RPMI7951 (cell line): Measurements from ENCODE around the gene LRCH3. TPM values are rescaled to one million over a fixed set of nuclear protein-coding genes. Genes with fewer than 3 reads are reported as not detected.
"Not testable (repeated sequence)": the region's sequence is repeated elsewhere in the genome, so short reads cannot be mapped to it uniquely, and the experiment has no call there.

Experiments
- DNase-seq: peaks from one replicate; pipeline ENCODE4 v3.0.0-alpha.2; 2012; ENCODE audit warnings: low read depth
- total RNA-seq: library from RNA; depleted of rRNA; stranded (reverse); fragments of >200 nt; shearing (Covaris generic); gene quantifications from 2 replicates; pipeline ENCODE4 v1.2.3, GENCODE V29; 2014; rRNA removed

Gene LRCH3
- total RNA-seq, 1 experiment from 2014 or later: 298 TPM

DNA sequence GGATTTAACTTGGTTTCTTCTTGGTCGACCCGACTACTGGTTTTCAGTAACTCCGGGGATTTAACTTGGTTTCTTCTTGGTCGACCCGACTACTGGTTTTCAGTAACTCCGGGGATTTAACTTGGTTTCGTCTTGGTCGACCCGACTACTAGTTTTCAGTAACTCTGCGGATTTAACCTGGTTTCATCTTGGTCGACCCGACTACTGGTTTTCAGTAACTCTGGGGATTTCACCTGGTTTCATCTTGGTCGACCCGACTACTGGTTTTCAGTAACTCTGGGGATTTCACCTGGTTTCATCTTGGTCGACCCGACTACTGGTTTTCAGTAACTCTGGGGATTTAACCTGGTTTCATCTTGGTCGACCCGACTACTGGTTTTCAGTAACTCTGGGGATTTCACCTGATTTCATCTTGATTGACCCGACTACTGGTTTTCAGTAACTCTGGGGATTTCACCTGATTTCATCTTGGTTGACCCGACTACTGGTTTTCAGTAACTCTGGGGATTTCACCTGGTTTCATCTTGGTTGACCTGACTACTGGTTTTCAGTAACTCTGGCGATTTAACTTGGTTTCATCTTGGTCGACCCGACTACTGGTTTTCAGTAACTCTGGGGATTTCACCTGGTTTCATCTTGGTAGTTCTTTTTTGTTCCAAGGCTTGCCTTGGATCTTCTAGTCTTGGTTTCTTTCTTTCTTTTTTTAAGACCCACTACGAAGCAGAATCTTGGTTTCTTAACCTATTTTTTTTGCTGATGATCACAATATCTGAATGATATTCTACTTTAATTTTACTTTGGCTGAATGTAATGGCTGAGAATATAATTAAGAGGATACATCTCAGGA lies 130.6 kb downstream of the LRCH3 start:
- not testable (repeated sequence) for DNase-seq

DNA sequence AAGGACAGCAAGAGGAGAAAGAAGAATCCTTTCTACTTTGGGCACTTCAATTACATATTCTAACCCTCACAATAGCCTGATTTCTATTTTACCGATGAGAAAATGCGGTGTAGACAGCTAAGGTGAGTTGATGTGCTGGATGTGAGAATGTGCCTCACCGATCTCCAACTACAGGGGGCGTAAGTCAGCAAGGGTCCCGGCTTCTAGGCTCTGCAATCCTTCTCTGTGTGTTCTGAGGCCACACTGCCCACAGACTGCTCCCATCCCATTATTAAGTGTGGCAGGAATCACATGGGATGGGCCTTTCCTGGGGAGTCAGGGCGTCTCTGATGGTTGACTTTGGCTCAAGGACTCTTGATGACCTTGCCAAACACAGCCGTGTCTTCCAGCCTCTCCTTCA lies 135.4 kb downstream of the LRCH3 start:
- no peak for DNase-seq

DNA sequence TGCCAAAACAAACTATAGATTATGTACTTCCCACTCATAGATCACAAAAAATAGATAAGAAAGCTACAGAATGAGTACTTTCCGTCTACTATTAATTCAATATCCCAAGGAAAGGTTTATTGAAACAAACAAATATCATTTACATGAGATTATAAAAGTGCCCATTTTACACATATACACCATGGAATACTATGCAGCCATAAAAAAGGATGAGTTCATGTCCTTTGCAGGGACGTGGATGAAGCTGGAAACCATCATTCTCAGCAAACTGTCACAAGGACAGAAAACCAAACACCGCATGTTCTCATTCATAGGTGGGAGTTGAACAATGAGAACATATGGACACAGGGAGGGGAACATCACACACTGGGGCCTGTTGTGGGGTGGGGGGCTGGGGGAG lies 136.5 kb downstream of the LRCH3 start:
- DNase-seq: not testable (repeated sequence)

DNA sequence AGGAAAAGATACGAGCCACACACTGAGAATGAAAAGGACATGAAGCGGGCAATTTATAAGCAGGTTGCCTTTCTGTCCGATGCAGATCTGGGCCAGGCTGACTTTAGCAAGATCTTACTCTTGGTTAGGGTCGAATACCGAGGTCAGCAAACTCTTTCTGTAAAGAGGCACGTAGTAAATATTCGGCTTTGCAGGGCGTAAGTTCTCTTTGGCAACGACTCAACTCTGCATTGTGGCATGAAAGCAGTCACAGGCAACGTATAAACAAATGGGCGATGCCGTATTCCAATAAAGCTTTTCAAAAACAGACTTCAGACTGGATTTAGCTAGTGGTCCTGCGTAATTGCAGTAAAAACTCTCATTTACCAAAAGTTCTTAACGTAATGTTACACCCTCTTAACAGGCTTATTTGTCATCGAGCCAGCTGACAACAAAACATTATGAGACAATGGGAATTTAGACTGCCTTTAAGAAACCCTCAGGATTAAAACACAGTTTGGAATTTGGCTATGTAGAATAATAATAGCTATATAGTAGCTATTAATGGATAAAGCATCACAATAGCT lies 145.8 kb downstream of the LRCH3 start:
- DNase-seq: no peak

Other genes starting within 250 kb of the LRCH3 start
- gene BDH1, start 235.3 kb upstream of the LRCH3 start, total RNA-seq: 13.1 and 14.5 TPM in 2 replicates
- 20.4 and 20.7 TPM in 2 replicates for gene RUBCN, start 54.4 kb upstream of the LRCH3 start, total RNA-seq
- gene FYTTD1, start 41.4 kb upstream of the LRCH3 start, total RNA-seq: 72.6 and 77.9 TPM in 2 replicates
- 910 and 934 TPM in 2 replicates for gene RPL35A, start 158.9 kb downstream of the LRCH3 start, total RNA-seq
- gene LMLN, start 169.0 kb downstream of the LRCH3 start, total RNA-seq: 4.4 and 5.8 TPM in 2 replicates